NCI-H1092 treated with DMSO at 0.1 percent for 48 hours (cell line): ENCODE measurements around the gene DPP6.
A peak's percentile ranks its signal among the peaks of the same experiment; 100 is the strongest.

ENCODE experiments used
- DNase-seq: peaks from one replicate; lab custom pipeline; 2025; lab: John Stamatoyannopoulos, UW

The DPP6 gene

GRCh38 chr7:154232700-154233099 is 180.5 kb downstream of the DPP6 start:
- DNase-seq, result no peak

DNA sequence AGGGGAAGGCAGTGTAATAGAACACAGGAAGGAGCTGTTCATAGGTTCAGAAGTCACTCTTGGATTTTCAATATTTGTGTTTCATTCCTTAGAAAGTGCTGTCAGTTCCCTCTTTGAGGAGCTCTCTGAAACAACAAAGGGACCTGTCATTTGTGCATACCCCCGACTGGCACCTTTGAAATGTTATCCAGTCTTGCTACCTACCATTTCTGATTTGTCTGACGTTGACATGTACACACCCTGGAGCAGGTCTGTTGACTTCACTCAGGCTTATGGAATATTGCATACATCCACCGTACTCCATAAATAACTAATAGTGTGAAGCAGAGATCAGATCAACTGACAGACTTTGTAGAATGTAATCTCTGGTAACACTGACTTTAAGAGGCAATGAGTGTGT is 189.8 kb downstream of the DPP6 start:
- DNase-seq, result no peak

GRCh38 chr7:154242709-154243108 is 190.5 kb downstream of the DPP6 start:
- DNase-seq, result no peak

- no peak for DNase-seq
Measured at GRCh38 chr7:154252046-154252445, 199.8 kb downstream of the DPP6 start.

- no peak for DNase-seq
Measured at GRCh38 chr7:154253810-154254209, 201.6 kb downstream of the DPP6 start.

DNA sequence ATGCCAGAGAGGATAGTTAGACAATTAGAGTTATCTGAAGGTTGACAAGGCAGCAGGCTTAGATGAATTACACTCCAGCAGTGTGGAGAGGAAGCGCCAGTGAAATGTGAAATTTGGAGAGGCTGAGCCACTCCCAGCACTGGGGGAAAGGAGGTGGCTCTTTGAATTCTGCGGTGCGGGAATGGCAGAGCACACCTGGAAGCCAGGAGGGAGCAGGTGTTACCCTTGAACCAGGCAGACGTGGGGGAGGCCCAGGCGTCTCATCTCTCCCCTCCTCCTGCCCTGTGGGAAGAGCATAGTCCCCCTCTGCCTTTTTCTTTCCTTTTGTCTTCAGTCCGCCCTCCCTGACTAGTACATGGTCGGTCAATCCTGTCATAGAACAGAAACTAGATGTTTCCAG is 203.1 kb downstream of the DPP6 start:
- DNase-seq, result peak; percentile 12

- DNase-seq, result no peak
Measured at GRCh38 chr7:154256150-154256549, 204.0 kb downstream of the DPP6 start.

GRCh38 chr7:154259396-154259795 is 207.2 kb downstream of the DPP6 start:
- no peak for DNase-seq

DNA sequence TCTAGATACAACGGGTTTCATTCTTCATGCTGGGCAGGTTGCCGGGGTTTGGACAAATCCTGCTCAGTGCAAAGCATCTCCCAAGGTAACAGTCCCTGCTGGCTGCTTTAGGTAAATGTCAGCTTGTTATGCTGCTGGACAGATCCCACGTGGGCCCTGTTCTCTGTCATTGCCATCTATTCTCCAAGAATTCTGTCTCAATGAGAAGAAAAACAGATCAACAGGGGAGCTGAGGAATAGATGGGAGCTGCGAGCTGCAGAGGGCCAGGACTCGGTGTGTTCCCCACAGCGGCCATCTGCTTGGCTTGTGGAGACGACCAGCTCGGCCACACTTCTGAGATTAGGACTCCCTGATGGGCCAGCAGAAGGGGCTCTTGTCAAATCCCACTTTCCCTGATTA is 235.2 kb downstream of the DPP6 start:
- no peak for DNase-seq

DNA sequence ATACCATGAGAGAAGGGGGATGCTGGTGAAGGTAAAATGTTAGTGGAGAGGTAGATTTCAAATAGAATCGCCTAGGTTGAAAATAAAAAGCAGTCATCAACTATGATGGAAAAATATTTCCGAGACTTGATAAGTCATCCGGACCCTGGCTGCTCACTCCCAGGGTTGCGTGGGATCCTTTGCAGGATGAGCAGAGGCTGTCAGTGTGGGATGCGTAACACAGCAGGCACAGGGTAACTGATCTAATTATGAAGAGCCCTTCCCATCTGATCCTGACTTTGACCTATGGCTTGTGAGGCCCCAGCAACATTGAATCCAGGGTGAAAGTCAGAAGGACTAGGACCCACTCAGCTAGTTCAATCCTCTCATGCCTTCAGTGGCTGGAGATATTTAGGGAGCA is 236.9 kb downstream of the DPP6 start:
- DNase-seq, result no peak

GRCh38 chr7:154296443-154296842 is 244.2 kb downstream of the DPP6 start:
- DNase-seq, result no peak

GRCh38 chr7:154299736-154300135 is 247.5 kb downstream of the DPP6 start:
- no peak for DNase-seq

DNA sequence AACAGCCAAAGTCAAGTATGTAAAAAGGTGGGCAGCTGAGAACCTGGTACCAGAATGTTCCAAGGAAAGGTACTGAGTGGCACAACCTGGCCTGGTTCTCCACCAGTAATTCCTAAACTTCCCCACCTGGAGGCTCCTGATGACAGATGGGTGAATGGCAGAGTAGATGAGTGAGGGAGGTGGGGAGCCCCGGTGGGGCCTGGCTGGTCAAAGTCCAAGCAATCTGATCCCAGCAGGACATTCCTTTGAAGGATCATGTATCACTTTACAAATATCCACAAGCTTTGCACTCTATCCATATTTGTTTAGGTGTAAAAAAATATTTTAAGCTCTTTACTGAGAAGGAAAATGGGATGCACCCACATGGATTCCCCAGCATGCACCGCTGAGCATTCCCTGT is 250.2 kb downstream of the DPP6 start:
- DNase-seq, result no peak

DNA sequence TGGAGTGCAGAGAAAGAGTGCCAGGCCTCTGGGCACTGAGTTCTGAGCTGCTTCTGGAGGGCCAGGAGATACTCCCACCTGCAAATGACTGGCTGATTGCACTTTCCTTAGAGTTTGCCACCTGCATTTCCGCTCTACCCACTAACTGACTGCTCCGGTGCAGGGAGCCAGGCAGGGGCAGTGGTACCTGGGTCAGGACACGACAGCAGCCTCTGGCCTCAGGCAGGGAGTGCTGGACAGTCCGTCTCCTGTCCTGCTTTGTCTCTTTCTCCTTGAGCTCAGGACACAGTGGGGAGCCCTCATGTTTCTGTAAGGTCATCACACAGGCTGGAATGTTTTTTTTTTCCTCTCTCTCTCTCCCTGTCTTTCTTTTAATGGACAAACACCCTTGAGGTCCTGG is 252.0 kb downstream of the DPP6 start:
- peak; percentile 3 for DNase-seq

GRCh38 chr7:154304740-154305700 is 252.8 kb downstream of the DPP6 start:
- peak; percentile 72 for DNase-seq

GRCh38 chr7:154306036-154306435 is 253.8 kb downstream of the DPP6 start:
- no peak for DNase-seq

GRCh38 chr7:154308928-154309327 is 256.7 kb downstream of the DPP6 start:
- DNase-seq, result no peak

GRCh38 chr7:154310114-154310513 is 257.9 kb downstream of the DPP6 start:
- DNase-seq, result no peak

- no peak for DNase-seq
Measured at GRCh38 chr7:154324196-154324595, 272.0 kb downstream of the DPP6 start.

- DNase-seq, result no peak
Measured at GRCh38 chr7:154326421-154326820, 274.2 kb downstream of the DPP6 start.

GRCh38 chr7:154330318-154330717 is 278.1 kb downstream of the DPP6 start:
- DNase-seq, result no peak

DNA sequence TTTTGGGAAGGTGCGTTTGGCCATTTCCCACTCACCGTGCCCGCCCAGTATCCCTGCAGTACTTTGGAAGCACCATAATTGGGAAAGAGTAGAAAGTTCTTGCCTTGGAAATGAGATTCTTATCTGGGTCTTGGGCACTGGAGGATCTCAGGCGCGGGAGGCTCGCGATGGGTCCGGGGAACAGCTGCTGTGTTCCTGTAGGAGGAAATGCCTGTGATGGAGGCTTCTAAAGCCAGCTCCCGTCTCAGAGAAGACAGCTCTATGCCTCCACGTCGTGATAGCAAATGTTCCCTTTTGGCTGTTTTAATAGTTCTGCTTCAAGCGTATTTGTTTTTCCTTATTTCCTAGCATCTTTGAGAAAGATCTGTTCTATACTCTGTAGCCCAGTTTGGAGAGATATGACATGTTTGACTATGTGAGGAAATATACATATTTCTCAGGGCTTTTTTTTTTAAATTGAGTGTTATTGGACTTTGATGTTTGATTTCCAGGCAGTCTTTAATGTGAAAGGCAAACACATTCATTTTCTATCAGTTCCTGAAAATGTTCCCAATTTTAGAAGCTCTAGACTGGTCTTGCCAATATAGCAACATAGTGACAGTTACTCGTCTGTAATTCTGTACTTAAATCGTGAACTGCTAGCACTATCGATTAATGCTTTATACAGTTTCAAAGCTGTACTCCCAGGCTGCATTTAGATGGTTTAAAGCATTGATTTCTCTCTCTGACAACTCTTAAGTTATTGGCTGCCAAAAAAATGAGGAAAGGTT is 280.8 kb downstream of the DPP6 start:
- DNase-seq, result no peak

DNA sequence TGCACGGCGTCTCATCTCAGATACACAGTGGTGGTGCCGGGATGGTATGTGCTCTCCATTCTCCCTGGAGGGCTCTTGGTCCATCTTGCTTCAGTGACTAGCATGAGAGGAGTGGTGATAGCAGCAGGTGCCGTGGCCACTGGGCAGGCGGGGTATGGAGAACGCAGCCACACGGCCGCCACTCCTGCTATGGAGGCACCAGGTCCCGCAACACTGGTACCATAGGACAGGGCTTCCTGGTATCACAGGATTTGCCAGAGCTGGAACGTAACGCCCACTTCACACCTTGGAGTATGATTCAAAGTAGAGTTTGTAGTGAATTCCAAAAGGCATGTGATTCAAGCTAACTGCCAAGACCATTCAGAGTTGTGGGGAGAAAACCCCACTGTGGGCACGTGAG is 284.1 kb downstream of the DPP6 start:
- no peak for DNase-seq
